Activated naive CD8-positive, alpha-beta T cell treated with anti-CD3 and anti-CD28 coated beads, Interleukin-2, amount 50 U/mL, for 24 hours (primary cell): ENCODE data around the gene SIX5.

ENCODE experiments used
- ATAC-seq: fragments of 150-1000 bp; cut with Tn5 transposase; one replicate; pipeline ENCODE4 v1.10.0; 2021
- DNase-seq: peaks from one replicate; pipeline ENCODE4 v3.0.0; 2021
- H3K27ac Mint-ChIP-seq: one replicate; pipeline ENCODE4 v1.8.0; 2021; ENCODE audit warnings: mild to moderate bottlenecking, mixed read lengths
- H3K27me3 Mint-ChIP-seq: one replicate; pipeline ENCODE4 v1.8.0; 2021; ENCODE audit warnings: mixed read lengths
- H3K36me3 Mint-ChIP-seq: one replicate; pipeline ENCODE4 v1.8.0; 2021; ENCODE audit warnings: low read depth, mixed read lengths
- H3K4me1 Mint-ChIP-seq: one replicate; pipeline ENCODE4 v1.8.0; 2021; ENCODE audit warnings: mixed read lengths
- H3K4me3 Mint-ChIP-seq: one replicate; pipeline ENCODE4 v1.8.0; 2021; ENCODE audit warnings: mild to moderate bottlenecking, moderate library complexity, mixed read lengths
- H3K9me3 Mint-ChIP-seq: one replicate; pipeline ENCODE4 v1.8.0; 2021; ENCODE audit warnings: mixed read lengths

Gene SIX5

DNA sequence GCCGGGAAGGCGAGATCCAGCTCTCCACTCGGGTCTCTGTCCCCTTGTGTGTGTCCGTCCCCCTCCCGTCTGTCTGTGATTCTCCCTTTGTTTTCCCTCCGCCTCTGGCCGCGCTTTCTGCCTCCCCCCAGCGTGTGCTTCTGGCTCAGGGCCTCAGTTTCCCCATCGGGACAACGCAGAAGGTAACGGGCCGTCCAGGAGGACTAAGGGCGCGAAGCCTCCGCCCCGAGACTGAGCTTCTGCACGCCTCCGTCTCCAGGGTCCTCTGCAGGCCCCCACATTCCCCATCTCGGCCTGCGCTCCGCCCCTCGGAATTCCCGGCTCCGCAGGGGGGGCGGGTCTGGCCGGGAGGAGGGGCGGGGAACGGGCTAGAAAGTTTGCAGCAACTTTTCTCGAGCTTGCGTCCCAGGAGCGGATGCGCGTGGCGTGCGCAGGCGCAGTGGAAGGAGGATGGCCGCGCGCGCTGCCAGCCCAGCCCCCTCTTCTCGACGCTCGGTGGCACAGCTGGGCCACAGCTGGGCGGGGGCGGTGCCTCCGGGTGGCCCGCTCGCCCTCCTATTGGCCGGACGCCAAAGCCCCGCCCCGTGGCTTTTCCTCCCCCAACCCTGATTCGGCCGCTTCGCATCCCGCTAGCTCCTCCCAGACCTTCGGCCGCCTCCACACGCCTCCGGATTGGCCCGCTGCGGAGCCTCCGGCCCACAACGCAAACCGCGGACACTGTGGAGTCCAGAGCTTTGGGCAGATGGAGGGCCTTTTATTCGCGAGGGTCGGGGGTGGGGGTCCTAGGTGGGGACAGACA, at the start of gene SIX5:
SIX5 (minus strand) TSS at position 269 of the 799 bp plus-strand sequence. CDS start 408 bp downstream, outside the sequence.
- no peaks in the 10 kb centered on the region for H3K36me3 Mint-ChIP-seq
- H3K9me3 Mint-ChIP-seq, result no peaks in the 10 kb centered on the region
- peak within 1 kb of the TSS; percentile 60 for H3K27ac Mint-ChIP-seq
- H3K4me1 Mint-ChIP-seq, result peaks cover 14% of the 10 kb centered on the region
- DNase-seq, result peak; percentile 98
- H3K27me3 Mint-ChIP-seq, result peaks cover 20% of the 10 kb centered on the region
- peak; percentile 65 for ATAC-seq
- H3K4me3 Mint-ChIP-seq, result peak within 1 kb of the TSS; percentile 77

DNA sequence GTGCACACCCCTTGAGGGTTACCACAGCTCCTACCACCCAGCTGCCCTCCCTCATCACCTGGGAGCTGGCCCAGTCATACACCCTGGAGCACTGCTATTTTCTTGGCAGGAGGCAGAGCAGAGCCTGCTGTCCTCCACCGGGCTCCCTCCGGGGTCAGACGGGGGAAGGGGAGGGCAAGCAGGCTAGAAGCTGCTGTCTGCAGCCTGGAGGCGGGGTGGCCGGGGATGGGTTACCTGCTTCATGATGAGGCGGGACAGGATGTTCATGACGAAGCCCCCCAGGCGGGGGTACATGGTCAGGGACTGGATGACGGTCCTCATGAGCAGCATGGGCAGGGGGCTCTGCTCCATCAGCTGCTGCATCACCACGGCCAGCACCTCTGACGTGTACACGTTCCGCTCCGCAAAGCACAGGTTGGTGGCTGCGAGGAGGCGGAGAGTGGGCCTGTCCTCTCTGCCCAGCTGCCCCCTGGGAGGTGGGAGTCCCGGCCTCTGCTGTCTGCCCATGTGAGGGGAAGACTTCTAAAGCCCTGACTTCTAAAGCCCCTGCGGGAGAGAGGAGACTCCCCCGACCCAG, 48.8 kb upstream of the SIX5 start:
- no peak for DNase-seq

DNA sequence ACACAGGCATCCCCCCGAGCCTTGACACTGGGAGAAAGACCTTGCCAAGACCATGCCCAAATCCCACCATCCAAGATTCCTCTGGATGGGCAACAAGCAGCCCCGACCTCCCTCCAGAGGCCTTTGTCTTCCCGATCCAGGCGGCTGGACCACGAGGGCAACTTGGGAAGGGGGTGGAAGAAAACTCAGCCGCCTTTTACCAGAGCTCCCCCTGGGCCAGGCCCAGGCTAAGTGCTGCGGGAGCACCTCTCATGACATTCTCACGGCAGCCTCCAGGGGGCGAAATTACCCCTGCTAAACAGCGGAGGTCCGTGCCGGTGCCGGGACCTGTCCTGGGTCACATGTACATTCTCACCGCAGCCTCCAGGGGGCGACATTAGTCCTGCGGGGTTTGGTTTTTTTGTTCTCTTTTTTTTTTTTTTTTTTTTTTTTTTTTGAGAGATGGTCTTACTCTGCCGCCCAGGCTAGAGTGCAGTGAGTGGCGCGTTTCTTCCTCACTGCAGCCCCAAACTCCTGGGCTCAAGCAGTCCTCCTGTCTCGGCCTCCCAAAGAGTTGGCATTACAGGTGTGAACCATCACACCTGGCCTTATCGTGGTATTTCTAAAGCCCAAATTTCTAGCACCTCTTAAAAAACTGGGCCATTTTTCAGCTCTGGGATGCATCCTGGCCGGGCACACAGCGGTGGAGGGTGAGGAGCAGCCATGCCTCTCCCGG, 48.1 kb upstream of the SIX5 start:
- Mint-ChIP-seq H3K4me1 (peaks cover 2% of the 10 kb centered on the region), H3K36me3 (peaks cover 9% of the 10 kb centered on the region), H3K27ac (no peak overlapping the region), H3K9me3 (no peaks in the 10 kb centered on the region), H3K4me3 (no peak overlapping the region), H3K27me3 (peaks cover 7% of the 10 kb centered on the region)
- DNase-seq, result peak; percentile 98
- ATAC-seq, result peak; percentile 93

More for the DNA sequence above, 48.8 kb upstream of the SIX5 start:
- peaks cover 2% of the 10 kb centered on the region for H3K4me1 Mint-ChIP-seq
- ATAC-seq, result no peak
- peaks cover 7% of the 10 kb centered on the region for H3K27me3 Mint-ChIP-seq
- no peak overlapping the region for H3K4me3 Mint-ChIP-seq
- H3K36me3 Mint-ChIP-seq, result peaks cover 9% of the 10 kb centered on the region
- H3K9me3 Mint-ChIP-seq, result no peaks in the 10 kb centered on the region
- H3K27ac Mint-ChIP-seq, result no peak overlapping the region

DNA sequence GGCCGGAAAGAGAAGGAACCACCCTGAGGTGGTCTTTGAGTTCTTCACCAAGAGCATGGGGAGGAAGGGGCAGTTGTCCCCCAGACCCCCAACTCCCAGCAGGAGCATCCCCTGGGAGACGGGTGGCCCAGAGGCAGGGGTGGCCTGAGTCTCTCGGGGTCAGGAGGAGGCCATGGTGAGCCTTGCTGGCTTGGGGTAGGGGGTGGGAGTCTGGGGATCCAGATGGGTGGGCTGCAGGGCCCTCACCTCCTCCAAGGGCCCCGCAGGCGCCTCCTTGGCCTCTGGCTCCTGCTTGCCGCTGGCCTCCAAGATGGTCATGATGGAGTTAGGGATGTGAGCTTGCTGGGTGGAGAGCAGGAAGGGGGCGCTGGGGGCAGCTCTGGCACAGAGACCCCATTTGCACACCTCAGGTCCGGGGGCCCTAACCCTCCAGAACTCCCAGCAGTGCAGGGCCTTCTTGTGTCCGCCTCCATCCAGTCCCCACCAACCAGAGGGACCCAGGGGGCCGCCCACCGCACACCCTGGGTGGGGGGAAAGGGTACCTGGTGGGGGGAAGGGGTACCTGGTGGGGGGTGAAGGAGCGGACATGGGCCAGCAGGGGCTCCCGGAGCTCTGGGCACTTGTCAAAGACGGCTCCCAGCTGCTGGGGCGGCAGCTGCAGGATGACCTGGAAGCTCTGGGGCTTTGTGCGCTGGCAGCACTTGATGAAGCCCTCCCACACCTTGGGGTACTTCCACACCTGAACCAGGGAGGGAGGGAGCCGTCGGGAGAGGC, 47.4 kb upstream of the SIX5 start:
- DNase-seq, result no peak
- Mint-ChIP-seq H3K4me1 (peaks cover 2% of the 10 kb centered on the region), H3K36me3 (peaks cover 9% of the 10 kb centered on the region), H3K27ac (no peak overlapping the region), H3K4me3 (no peak overlapping the region), H3K27me3 (peaks cover 7% of the 10 kb centered on the region), H3K9me3 (no peaks in the 10 kb centered on the region)
- no peak for ATAC-seq

DNA sequence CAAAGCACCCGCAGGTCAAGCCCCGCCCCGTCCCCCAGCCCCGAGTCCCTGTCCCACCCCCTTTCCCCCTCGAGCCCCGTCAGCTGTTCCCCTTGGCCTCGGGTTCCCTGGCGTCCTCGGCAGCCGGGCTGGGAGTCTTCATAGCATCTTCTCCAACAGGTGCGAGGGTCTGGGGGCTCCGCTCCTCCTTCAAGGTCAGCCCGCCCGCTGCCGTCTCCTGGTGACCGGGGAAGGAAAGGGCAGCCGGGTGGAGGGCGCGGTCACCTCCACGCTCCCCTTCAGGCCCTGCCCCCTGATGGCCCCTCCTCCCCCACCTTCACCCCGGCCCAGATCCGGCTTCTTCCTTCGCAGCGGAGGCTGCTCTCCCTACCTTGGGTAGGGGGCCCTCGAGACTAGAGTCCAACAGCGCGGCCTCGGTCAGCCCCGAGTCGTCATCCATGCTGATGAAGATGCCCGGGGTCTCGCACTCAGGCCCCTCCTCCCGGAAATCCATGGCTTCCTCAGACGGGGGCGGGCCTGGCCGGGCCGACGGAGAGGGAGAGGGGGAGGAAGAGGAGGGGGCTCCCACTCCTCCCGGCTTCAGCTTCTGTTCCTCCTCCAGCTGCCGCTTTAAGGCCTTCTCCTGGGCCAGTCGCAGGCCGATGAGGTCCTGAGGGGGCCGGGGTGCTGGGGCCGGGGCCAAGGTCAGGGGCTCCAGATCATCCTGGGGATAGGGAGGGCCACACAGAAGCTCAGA, 46.6 kb upstream of the SIX5 start:
- peaks cover 2% of the 10 kb centered on the region for H3K4me1 Mint-ChIP-seq
- DNase-seq (no peak), ATAC-seq (no peak)
- H3K27me3 Mint-ChIP-seq, result peaks cover 7% of the 10 kb centered on the region
- H3K9me3 Mint-ChIP-seq, result no peaks in the 10 kb centered on the region
- peaks cover 9% of the 10 kb centered on the region for H3K36me3 Mint-ChIP-seq
- H3K27ac Mint-ChIP-seq, result no peak overlapping the region
- H3K4me3 Mint-ChIP-seq, result no peak overlapping the region

DNA sequence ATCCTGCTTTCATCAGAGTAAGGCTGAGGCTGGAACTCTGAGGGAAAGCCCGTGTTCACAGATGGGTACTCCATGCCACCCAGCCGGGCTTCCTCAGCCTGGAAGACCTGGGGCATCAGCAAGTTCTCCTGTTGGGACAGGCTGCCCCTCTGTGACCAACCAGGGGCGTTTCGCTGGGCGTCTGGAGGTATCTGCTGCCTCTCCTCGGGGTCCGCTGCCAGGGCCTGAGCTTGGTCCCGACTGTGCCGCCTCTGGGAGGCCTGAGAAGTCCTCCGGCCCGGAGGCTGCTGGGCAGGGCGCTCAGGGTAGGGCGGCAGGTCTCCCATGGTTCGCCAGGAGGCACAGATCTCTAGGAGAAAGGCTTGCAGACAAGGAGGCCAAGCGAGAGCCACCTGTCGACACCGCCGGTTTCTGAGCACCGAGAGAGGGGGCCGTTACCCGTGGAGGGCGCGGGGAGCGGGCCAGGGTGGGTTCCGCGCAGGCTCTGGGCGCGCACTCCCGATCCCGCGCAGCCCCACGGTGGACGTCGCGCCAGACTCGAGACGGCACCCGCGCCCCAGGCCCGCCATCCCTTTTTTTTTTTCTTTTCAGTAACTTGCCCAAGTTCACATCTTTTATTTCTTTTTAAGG, 45.9 kb upstream of the SIX5 start, which contains the start of gene RSPH6A:
RSPH6A (minus strand) TSS at position 458 of the 630 bp plus-strand sequence; CDS start at position 326, 132 bp downstream.
- H3K9me3 Mint-ChIP-seq, result no peaks in the 10 kb centered on the region
- ATAC-seq (no peak), DNase-seq (no peak)
- H3K27ac Mint-ChIP-seq, result peak within 1 kb of the TSS; percentile 14
- no peak within 1 kb of the TSS for H3K4me3 Mint-ChIP-seq
- peaks cover 8% of the 10 kb centered on the region for H3K4me1 Mint-ChIP-seq
- peaks cover 5% of the 10 kb centered on the region for H3K36me3 Mint-ChIP-seq
- H3K27me3 Mint-ChIP-seq, result peaks cover 9% of the 10 kb centered on the region

DNA sequence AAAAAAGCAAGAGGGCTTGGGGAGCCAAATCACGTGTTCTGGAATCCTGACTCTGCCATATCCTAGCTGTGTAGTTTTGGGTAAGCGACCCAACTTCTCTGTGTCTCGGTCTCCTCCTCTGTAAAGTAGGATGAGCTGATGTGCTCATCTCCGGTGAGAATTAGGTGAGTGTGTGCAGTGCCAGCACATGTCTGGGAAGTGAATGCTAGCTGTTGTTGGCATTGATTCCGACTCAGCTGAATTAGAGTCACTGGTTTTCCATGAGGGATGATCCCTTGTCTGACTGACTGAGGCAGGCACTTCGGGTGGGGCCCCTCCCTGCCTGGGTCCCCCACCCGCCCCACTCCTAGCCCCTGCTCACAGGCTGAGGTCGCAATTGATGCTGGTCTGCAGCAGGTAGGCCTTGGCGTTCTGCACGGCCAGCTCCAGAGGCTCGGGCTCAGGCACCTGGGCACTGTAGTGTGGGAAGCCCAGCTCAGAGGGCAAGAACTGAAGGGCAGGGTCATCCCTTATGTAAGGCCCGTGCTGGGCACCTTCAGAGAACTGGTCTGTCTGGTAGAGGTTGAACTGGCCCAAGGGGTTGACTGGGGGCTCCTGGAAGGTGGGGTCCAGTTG, 45.2 kb upstream of the SIX5 start:
- peaks cover 9% of the 10 kb centered on the region for H3K27me3 Mint-ChIP-seq
- no peak overlapping the region for H3K4me3 Mint-ChIP-seq
- no peaks in the 10 kb centered on the region for H3K9me3 Mint-ChIP-seq
- H3K27ac Mint-ChIP-seq, result peak overlapping the region; percentile 14
- DNase-seq, result no peak
- H3K36me3 Mint-ChIP-seq, result peaks cover 5% of the 10 kb centered on the region
- peaks cover 14% of the 10 kb centered on the region for H3K4me1 Mint-ChIP-seq
- no peak for ATAC-seq

DNA sequence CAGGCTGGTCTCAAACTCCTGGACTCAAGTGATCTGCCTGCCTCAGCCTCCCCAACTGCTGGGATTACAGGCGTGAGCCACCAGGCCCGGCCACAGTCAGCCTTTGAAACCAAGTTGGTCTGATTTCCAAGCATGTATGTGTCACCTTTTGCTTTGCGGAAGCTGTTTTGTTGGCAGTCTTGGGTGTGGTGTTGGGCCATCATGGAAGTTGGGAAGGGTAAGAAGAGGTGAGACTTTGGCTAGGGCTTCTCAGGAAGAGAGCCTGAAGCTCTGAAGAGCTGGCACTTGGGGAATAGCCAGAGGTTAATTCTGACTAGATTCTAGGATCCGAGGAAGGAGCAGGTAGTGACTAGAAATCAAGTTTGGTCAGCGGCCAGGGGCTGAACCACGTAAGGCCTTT, 43.2 kb upstream of the SIX5 start:
- Mint-ChIP-seq H3K4me3 (no peak overlapping the region), H3K27ac (no peak overlapping the region), H3K4me1 (peaks cover 15% of the 10 kb centered on the region), H3K36me3 (peaks cover 5% of the 10 kb centered on the region), H3K9me3 (no peaks in the 10 kb centered on the region), H3K27me3 (peaks cover 9% of the 10 kb centered on the region)
- ATAC-seq, result no peak
- no peak for DNase-seq

DNA sequence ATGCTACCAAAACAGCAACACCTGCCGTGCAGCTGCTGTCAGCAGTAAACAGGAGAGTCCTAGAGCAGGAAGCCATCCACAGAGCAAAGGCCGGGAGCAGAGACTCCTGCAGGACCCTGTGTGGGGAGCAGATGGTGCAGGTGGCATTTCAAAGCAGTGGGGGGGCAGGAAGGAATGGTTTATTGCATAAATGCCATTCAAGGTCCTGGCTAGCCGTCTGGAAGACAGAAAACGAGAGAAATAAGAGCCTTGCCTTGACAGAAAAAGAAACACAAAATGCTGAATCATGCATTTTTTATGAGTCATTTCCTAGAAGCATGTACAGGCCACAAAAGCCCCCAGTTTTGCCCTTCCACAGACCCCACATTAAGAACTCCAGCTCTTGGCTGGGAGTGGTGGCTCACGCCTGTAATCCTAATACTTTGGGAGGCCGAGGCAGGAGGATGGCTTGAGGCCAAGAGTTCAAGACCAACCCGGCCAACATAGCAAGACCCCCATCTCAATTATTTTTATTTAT, 40.6 kb upstream of the SIX5 start:
- ATAC-seq (peak; percentile 35), DNase-seq (no peak)
- H3K4me1 Mint-ChIP-seq, result peaks cover 12% of the 10 kb centered on the region
- H3K9me3 Mint-ChIP-seq, result no peaks in the 10 kb centered on the region
- H3K36me3 Mint-ChIP-seq, result peaks cover 4% of the 10 kb centered on the region
- no peak overlapping the region for H3K27ac Mint-ChIP-seq
- H3K4me3 Mint-ChIP-seq, result no peak overlapping the region
- peaks cover 9% of the 10 kb centered on the region for H3K27me3 Mint-ChIP-seq

DNA sequence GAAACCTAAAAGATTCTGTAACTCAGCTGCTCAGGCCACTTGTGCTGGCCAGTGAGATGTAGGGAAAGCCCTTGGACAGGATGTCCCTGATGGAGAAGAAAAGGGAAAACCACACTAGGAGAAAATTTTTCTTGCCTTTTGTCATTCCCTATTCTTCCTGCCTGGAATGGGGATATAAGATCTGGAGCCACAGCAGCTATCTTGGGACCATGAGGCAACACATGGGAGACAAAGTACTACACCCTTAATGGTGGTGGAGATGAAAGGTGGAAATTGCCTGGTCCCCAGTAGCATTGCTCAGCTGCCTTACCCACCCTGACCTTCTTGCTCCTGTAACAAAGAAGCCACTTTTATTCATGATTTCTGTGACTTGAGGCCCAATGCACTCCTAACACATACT, 36.7 kb upstream of the SIX5 start:
- ATAC-seq, result no peak
- Mint-ChIP-seq H3K27ac (no peak overlapping the region), H3K4me3 (no peak overlapping the region), H3K36me3 (no peaks in the 10 kb centered on the region), H3K4me1 (peaks cover 12% of the 10 kb centered on the region), H3K27me3 (peaks cover 13% of the 10 kb centered on the region), H3K9me3 (no peaks in the 10 kb centered on the region)
- DNase-seq, result no peak

DNA sequence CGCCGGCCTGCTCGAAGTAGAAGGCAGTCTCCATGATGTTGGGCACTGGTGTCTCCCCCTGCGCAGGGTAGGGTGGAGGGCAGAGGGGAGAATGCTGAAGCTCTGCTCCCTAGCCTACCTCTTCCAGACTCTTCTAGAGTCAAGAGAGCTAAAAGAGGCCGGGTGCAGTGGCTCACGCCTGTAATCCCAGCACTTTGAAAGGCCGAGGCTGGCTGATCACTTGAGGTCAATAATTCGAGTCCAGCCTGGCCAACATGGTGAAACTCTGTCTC, 35.8 kb upstream of the SIX5 start:
- Mint-ChIP-seq H3K4me3 (no peak overlapping the region), H3K27ac (no peak overlapping the region)

DNA sequence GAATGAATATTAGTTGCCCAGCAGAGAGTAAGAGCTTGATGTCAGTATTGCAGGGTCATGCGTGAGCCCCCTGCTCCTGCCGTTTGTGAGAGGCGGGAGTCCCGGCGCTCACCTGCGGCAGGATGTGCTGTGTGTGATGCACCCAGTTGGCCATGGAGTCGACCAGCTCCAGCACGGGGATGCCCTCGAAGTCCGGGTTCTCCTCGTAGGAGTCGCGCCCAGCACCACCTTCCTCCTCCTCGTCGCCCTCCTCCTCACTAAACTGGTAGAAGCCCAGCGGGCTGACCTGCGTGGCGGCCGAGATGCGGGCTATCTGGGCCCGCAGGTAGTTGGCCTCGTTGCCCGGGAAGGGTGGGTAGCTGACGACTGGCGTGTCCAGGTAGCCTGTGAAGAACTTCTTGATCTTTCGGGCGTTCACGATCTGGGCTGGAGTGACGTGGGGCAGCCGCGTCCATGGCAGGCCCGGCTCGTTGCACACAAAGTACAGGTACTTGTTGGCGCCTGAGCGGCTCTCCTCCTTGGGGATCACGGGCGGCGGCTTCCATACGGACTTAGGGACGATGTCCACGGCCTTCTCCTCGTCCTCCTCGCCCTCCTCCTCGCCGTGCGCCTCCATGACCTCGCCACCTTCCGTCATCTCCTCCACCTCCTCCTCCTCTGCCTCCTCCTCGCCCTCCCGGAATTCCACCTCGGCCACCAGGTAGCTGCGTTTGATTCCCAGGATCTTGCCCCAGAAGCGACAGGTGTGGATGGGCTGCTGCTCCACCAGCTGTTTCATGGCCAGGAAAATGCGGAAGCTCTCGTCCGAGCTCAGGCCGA, 35.3 kb upstream of the SIX5 start:
- ATAC-seq (no peak), DNase-seq (no peak)
- H3K4me1 Mint-ChIP-seq, result peaks cover 1% of the 10 kb centered on the region
- no peaks in the 10 kb centered on the region for H3K36me3 Mint-ChIP-seq
- H3K4me3 Mint-ChIP-seq, result no peak overlapping the region
- H3K27me3 Mint-ChIP-seq, result peaks cover 18% of the 10 kb centered on the region
- no peak overlapping the region for H3K27ac Mint-ChIP-seq
- no peaks in the 10 kb centered on the region for H3K9me3 Mint-ChIP-seq

More for the DNA sequence above, 35.8 kb upstream of the SIX5 start:
- no peak for DNase-seq
- H3K36me3 Mint-ChIP-seq, result no peaks in the 10 kb centered on the region
- peaks cover 16% of the 10 kb centered on the region for H3K27me3 Mint-ChIP-seq
- peaks cover 7% of the 10 kb centered on the region for H3K4me1 Mint-ChIP-seq
- ATAC-seq, result no peak
- no peaks in the 10 kb centered on the region for H3K9me3 Mint-ChIP-seq
